DOHH2 (cell line): ENCODE measurements around the gene TACR3.
"Not testable (repeated sequence)": the region's sequence is repeated elsewhere in the genome, so short reads cannot be mapped to it uniquely, and the experiment has no call there.

ENCODE experiments used
- H3F3A ChIP-seq: fragments of 200-600 bp; sonication (generic), shearing (Covaris generic); 2 replicates; pipeline ENCODE4 v1.6.0; 2016; ENCODE audit warnings: antibody characterized with exemption, mild to moderate bottlenecking; ENCODE audit not compliant: control insufficient read depth, insufficient read depth
- H3K27ac ChIP-seq: fragments of 200-600 bp; sonication (generic); 2 replicates; pipeline ENCODE4 v1.5.1; 2014; ENCODE audit warnings: low read depth, mild to moderate bottlenecking, low read length, moderate library complexity
- H3K27me3 ChIP-seq: fragments of 200-600 bp; sonication (generic); 2 replicates; pipeline ENCODE4 v1.6.1; 2014; ENCODE audit warnings: mild to moderate bottlenecking, low read length, mixed read lengths; ENCODE audit not compliant: control insufficient read depth
- H3K36me3 ChIP-seq: fragments of 200-600 bp; sonication (generic); 2 replicates; pipeline ENCODE4 v1.6.1; 2014; ENCODE audit warnings: mild to moderate bottlenecking, low read length, moderate library complexity, mixed read lengths; ENCODE audit not compliant: control insufficient read depth
- H3K4me1 ChIP-seq: fragments of 200-600 bp; sonication (generic); 2 replicates; pipeline ENCODE4 v1.6.1; 2014; ENCODE audit warnings: mild to moderate bottlenecking, low read length, mixed read lengths; ENCODE audit not compliant: control insufficient read depth
- H3K4me2 ChIP-seq: fragments of 200-600 bp; sonication (generic); 2 replicates; pipeline ENCODE4 v1.6.0; 2014; ENCODE audit warnings: mild to moderate bottlenecking, low read length, moderate library complexity
- H3K4me3 ChIP-seq: fragments of 200-600 bp; sonication (generic); 2 replicates; pipeline ENCODE4 v1.5.1; 2014; ENCODE audit warnings: mild to moderate bottlenecking, low read length, mixed read lengths
- H3K79me2 ChIP-seq: fragments of 200-600 bp; sonication (generic); 2 replicates; pipeline ENCODE4 v1.6.1; 2014; ENCODE audit warnings: mild to moderate bottlenecking, low read length, mixed read lengths; ENCODE audit not compliant: control insufficient read depth
- H3K9me2 ChIP-seq: fragments of 200-600 bp; sonication (generic); replicated peaks from 2 replicates; pipeline ENCODE4 v1.6.1; 2014; ENCODE audit warnings: mild to moderate bottlenecking, low read length, mixed read lengths; ENCODE audit not compliant: control insufficient read depth
- H3K9me3 ChIP-seq: fragments of 200-600 bp; sonication (generic); 2 replicates; pipeline ENCODE4 v1.6.1; 2014; ENCODE audit warnings: antibody characterized with exemption, low read length, mixed read lengths; ENCODE audit not compliant: control insufficient read depth, insufficient read depth
- H4K20me1 ChIP-seq: fragments of 200-600 bp; sonication (generic); 2 replicates; pipeline ENCODE4 v1.6.0; 2014; ENCODE audit warnings: low read depth, mild to moderate bottlenecking, antibody characterized with exemption, low read length, moderate library complexity; ENCODE audit not compliant: control insufficient read depth, insufficient read depth
- CTCF ChIP-seq: fragments of 200-600 bp; sonication (generic); IDR thresholded peaks from one replicate; pipeline ENCODE4 v1.5.1; 2014; ENCODE audit warnings: antibody characterized with exemption, mild to moderate bottlenecking, low read depth, low read length; ENCODE audit not compliant: poor library complexity, severe bottlenecking
- EZH2phosphoT487 ChIP-seq: fragments of 200-600 bp; sonication (generic); IDR thresholded peaks from 2 replicates; pipeline ENCODE4 v1.6.1; 2017; ENCODE audit warnings: borderline replicate concordance, mild to moderate bottlenecking, antibody characterized with exemption, low read length, moderate library complexity, mixed read lengths

TACR3 gene

GRCh38 chr4:103567591-103567990 is 152.2 kb downstream of the TACR3 start:
- TF ChIP-seq CTCF (no peak), EZH2phosphoT487 (no peak)
- Histone ChIP-seq H4K20me1 (no peaks in the 10 kb centered on the region), H3K9me2 (no peaks in the 10 kb centered on the region), H3K27ac (no peak overlapping the region), H3K4me1 (no peaks in the 10 kb centered on the region), H3F3A (no peaks in the 10 kb centered on the region), H3K4me2 (no peak overlapping the region), H3K4me3 (no peak overlapping the region), H3K79me2 (no peaks in the 10 kb centered on the region), H3K9me3 (no peaks in the 10 kb centered on the region), H3K27me3 (no peaks in the 10 kb centered on the region), H3K36me3 (no peaks in the 10 kb centered on the region)

GRCh38 chr4:103559178-103559577 is 160.6 kb downstream of the TACR3 start:
- H3F3A ChIP-seq, H3K27ac ChIP-seq, H3K79me2 ChIP-seq, H3K4me2 ChIP-seq, H3K36me3 ChIP-seq, H3K9me2 ChIP-seq, H3K4me3 ChIP-seq, H3K27me3 ChIP-seq, H4K20me1 ChIP-seq, H3K4me1 ChIP-seq, H3K9me3 ChIP-seq: not testable (repeated sequence)
